HG03575 (cell line): ENCODE measurements around the gene EFCAB5.
"Not testable (repeated sequence)": the region's sequence is repeated elsewhere in the genome, so short reads cannot be mapped to it uniquely, and the experiment has no call there.

Experiments
- ATAC-seq: cut with Tn5 transposase; IDR thresholded peaks from one replicate; pipeline ENCODE4 v1.9.1; 2021; ENCODE audit not compliant: unreplicated experiment, insufficient number of reproducible peaks, low FRiP score; ENCODE audit errors: extremely low read depth

The EFCAB5 gene

GRCh38 chr17:30130121-30130520 is 188.7 kb downstream of the EFCAB5 start:
- ATAC-seq, result no peak

GRCh38 chr17:30132615-30133014 is 191.2 kb downstream of the EFCAB5 start:
- no peak for ATAC-seq

GRCh38 chr17:30133197-30133596 is 191.8 kb downstream of the EFCAB5 start:
- no peak for ATAC-seq

- ATAC-seq, result no peak
Measured at GRCh38 chr17:30134551-30134950, 193.1 kb downstream of the EFCAB5 start.

- no peak for ATAC-seq
Measured at GRCh38 chr17:30137158-30137557, 195.7 kb downstream of the EFCAB5 start.

GRCh38 chr17:30147860-30148259 is 206.4 kb downstream of the EFCAB5 start:
- not testable (repeated sequence) for ATAC-seq

GRCh38 chr17:30148376-30148775 is 206.9 kb downstream of the EFCAB5 start:
- no peak for ATAC-seq

- ATAC-seq, result no peak
Measured at GRCh38 chr17:30151471-30151870, 210.0 kb downstream of the EFCAB5 start.

- ATAC-seq, result no peak
Measured at GRCh38 chr17:30153463-30153862, 212.0 kb downstream of the EFCAB5 start.

GRCh38 chr17:30155389-30155788 is 214.0 kb downstream of the EFCAB5 start:
- ATAC-seq, result no peak
